SK-N-SH (cell line): Measurements from ENCODE around the gene PROC.

Experiments used
- CTCF ChIP-seq: fragments of 200-600 bp; sonication (generic); IDR thresholded peaks from 2 replicates; pipeline ENCODE4 v1.6.1; 2017; ENCODE audit warnings: antibody characterized with exemption, mild to moderate bottlenecking, moderate library complexity
- ELF1 ChIP-seq: IDR thresholded peaks from 2 replicates; pipeline ENCODE4 v1.4.0; 2012
- EP300 ChIP-seq, 2 experiments: IDR thresholded peaks; 2 replicates each; pipeline versions ENCODE4 v1.4.0 to v1.6.1; 2012; ENCODE audit warnings: borderline replicate concordance in 1 of 2, low read depth in 1 of 2, low read length in 1 of 2
- EZH2phosphoT487 ChIP-seq: fragments of 200-600 bp; sonication (generic); IDR thresholded peaks from 2 replicates; pipeline ENCODE4 v1.6.1; 2017; ENCODE audit warnings: low read depth, mixed run types, mild to moderate bottlenecking, antibody characterized with exemption, moderate library complexity, borderline replicate concordance
- JUND ChIP-seq: IDR thresholded peaks from 2 replicates; pipeline ENCODE4 v1.4.0; 2012
- POLR2AphosphoS5 ChIP-seq: IDR thresholded peaks from 2 replicates; pipeline ENCODE4 v1.6.1; 2012; ENCODE audit warnings: low read depth, low read length
- RAD21 ChIP-seq: IDR thresholded peaks from 2 replicates; pipeline ENCODE4 v1.6.1; 2012; ENCODE audit warnings: mild to moderate bottlenecking, low read length
- REST ChIP-seq: IDR thresholded peaks from 2 replicates; pipeline ENCODE4 v1.6.1; 2012; ENCODE audit warnings: mild to moderate bottlenecking, low read depth, low read length, moderate library complexity
- SIN3A ChIP-seq: IDR thresholded peaks from 2 replicates; pipeline ENCODE4 v1.6.1; 2012; ENCODE audit warnings: low read depth, mild to moderate bottlenecking, low read length, moderate library complexity, borderline replicate concordance
- TAF1 ChIP-seq: IDR thresholded peaks from 2 replicates; pipeline ENCODE4 v1.6.1; 2012; ENCODE audit warnings: low read depth, mild to moderate bottlenecking, low read length, moderate library complexity, borderline replicate concordance
- TEAD4 ChIP-seq: IDR thresholded peaks from 2 replicates; pipeline ENCODE4 v1.4.0; 2012; ENCODE audit warnings: mild to moderate bottlenecking, borderline replicate concordance; ENCODE audit not compliant: insufficient read depth
- USF1 ChIP-seq: IDR thresholded peaks from 2 replicates; pipeline ENCODE4 v1.4.0; 2012; ENCODE audit warnings: low read depth, borderline replicate concordance
- USF2 ChIP-seq: fragments of 150-350 bp; IDR thresholded peaks from 2 replicates; pipeline ENCODE4 v1.6.1; 2017; ENCODE audit warnings: antibody characterized with exemption, low read length, low read depth, borderline replicate concordance
- YY1 ChIP-seq: IDR thresholded peaks from 2 replicates; pipeline ENCODE4 v1.4.0; 2012; ENCODE audit warnings: low read depth, mild to moderate bottlenecking

- no peak for TF ChIP-seq USF2
- TF ChIP-seq EP300 (IDR thresholded peaks at IDR 0.05; ENCODE audit: borderline replicate concordance in 1 of 2, low read depth in 1 of 2, low read length in 1 of 2): no peak
- TF ChIP-seq EZH2phosphoT487: no peak
- TF ChIP-seq RAD21: no peak
- TF ChIP-seq JUND: no peak
- no peak for TF ChIP-seq REST
- no peak for TF ChIP-seq CTCF
- TF ChIP-seq TAF1: no peak
- no peak for TF ChIP-seq ELF1
- TF ChIP-seq YY1: no peak
- TF ChIP-seq USF1: no peak
- no peak for TF ChIP-seq SIN3A
- TF ChIP-seq TEAD4: no peak
- no peak for TF ChIP-seq POLR2AphosphoS5
These were observed 51.7 kb downstream of the PROC start for GRCh38 chr2:127469974-127470373.
